Ishikawa (cell line): ENCODE measurements around the gene PCDH9.

Experiments
- CEBPB ChIP-seq: IDR thresholded peaks from 2 replicates; pipeline ENCODE4 v1.6.1; 2012
- CREB1 ChIP-seq: IDR thresholded peaks from 2 replicates; pipeline ENCODE4 v1.6.1; 2012; ENCODE audit warnings: low read depth
- EGR1 ChIP-seq: IDR thresholded peaks from 2 replicates; pipeline ENCODE4 v1.6.1; 2012
- EP300 ChIP-seq: IDR thresholded peaks from 2 replicates; pipeline ENCODE4 v1.6.1; 2012; ENCODE audit warnings: borderline replicate concordance
- FOXM1 ChIP-seq: IDR thresholded peaks from 2 replicates; pipeline ENCODE4 v1.6.1; 2012; ENCODE audit warnings: low read depth, borderline replicate concordance
- RAD21 ChIP-seq: IDR thresholded peaks from 2 replicates; pipeline ENCODE4 v1.6.1; 2012; ENCODE audit warnings: low read depth
- TAF1 ChIP-seq: IDR thresholded peaks from 2 replicates; pipeline ENCODE4 v1.6.1; 2012; ENCODE audit warnings: low read depth, mild to moderate bottlenecking
- TCF12 ChIP-seq: IDR thresholded peaks from 2 replicates; pipeline ENCODE4 v1.6.1; 2012; ENCODE audit warnings: low read depth
- ZBTB7A ChIP-seq: IDR thresholded peaks from 2 replicates; pipeline ENCODE4 v1.6.1; 2012; ENCODE audit warnings: low read depth
- TF ChIP-seq, protein P1 (sequence below): IDR thresholded peaks from 2 replicates; pipeline ENCODE4 v1.6.1; 2012
- TF ChIP-seq, protein P2 (sequence below): IDR thresholded peaks from 2 replicates; pipeline ENCODE4 v1.6.1; 2012; ENCODE audit warnings: low read depth, mild to moderate bottlenecking
- TF ChIP-seq, protein P3 (sequence below): IDR thresholded peaks from 2 replicates; pipeline ENCODE4 v1.6.1; 2012

DNA sequence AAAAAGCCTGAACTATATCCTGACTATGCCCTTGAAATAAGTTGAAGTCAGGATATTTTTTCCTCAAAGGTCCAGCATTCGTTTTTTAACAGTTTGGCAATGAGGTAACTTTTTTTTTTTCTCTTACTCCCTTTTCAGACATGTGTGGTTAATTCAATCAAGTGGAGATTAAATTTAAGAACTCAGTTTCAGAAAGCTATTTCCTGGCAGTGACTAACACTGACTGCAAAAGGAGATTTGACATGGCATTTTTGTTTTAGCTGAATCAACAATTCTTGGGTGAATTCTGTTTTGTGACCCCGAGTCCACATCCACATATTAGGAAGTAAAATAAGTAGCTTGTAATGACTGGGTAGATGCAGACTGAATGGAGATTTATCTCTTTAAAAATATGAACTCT is 716.4 kb downstream of the PCDH9 start:
- TF ChIP-seq CEBPB, result no peak
- TF ChIP-seq TAF1, result no peak
- TF ChIP-seq EGR1, result no peak
- TF ChIP-seq TCF12, result no peak
- no peak for TF ChIP-seq EP300
- no peak for TF ChIP-seq ZBTB7A
- TF ChIP-seq FOXM1, result no peak
- TF ChIP-seq, protein P1, sequence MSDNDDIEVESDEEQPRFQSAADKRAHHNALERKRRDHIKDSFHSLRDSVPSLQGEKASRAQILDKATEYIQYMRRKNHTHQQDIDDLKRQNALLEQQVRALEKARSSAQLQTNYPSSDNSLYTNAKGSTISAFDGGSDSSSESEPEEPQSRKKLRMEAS, result no peak
- TF ChIP-seq, protein P2, sequence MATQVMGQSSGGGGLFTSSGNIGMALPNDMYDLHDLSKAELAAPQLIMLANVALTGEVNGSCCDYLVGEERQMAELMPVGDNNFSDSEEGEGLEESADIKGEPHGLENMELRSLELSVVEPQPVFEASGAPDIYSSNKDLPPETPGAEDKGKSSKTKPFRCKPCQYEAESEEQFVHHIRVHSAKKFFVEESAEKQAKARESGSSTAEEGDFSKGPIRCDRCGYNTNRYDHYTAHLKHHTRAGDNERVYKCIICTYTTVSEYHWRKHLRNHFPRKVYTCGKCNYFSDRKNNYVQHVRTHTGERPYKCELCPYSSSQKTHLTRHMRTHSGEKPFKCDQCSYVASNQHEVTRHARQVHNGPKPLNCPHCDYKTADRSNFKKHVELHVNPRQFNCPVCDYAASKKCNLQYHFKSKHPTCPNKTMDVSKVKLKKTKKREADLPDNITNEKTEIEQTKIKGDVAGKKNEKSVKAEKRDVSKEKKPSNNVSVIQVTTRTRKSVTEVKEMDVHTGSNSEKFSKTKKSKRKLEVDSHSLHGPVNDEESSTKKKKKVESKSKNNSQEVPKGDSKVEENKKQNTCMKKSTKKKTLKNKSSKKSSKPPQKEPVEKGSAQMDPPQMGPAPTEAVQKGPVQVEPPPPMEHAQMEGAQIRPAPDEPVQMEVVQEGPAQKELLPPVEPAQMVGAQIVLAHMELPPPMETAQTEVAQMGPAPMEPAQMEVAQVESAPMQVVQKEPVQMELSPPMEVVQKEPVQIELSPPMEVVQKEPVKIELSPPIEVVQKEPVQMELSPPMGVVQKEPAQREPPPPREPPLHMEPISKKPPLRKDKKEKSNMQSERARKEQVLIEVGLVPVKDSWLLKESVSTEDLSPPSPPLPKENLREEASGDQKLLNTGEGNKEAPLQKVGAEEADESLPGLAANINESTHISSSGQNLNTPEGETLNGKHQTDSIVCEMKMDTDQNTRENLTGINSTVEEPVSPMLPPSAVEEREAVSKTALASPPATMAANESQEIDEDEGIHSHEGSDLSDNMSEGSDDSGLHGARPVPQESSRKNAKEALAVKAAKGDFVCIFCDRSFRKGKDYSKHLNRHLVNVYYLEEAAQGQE, result no peak
- TF ChIP-seq RAD21, result no peak
- no peak for TF ChIP-seq CREB1
- TF ChIP-seq, protein P3, sequence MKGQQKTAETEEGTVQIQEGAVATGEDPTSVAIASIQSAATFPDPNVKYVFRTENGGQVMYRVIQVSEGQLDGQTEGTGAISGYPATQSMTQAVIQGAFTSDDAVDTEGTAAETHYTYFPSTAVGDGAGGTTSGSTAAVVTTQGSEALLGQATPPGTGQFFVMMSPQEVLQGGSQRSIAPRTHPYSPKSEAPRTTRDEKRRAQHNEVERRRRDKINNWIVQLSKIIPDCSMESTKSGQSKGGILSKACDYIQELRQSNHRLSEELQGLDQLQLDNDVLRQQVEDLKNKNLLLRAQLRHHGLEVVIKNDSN, result no peak
